B cell (primary cell): ENCODE data around the gene PLAGL2. TPM values are rescaled to one million over a fixed set of nuclear protein-coding genes. Genes with fewer than 3 reads are reported as not detected.

Experiments used
- ATAC-seq: fragments of 200-7000 bp; cut with Tn5 transposase; one replicate; pipeline ENCODE4 v1.10.0; 2021; ENCODE audit warnings: low read depth, mild to moderate bottlenecking, moderate number of reproducible peaks, moderate library complexity
- CTCF ChIA-PET: fragments of 350-600 bp; sonication (Branson Sonifier 250); formaldehyde crosslinking; loops from one replicate; lab custom pipeline; 2021; ENCODE audit warnings: antibody characterized with exemption, inconsistent platforms; lab: Charles Lee
- POLR2A ChIA-PET: fragments of 350-600 bp; sonication (Branson Sonifier 250); formaldehyde crosslinking; loops from one replicate; lab custom pipeline; 2021; ENCODE audit warnings: antibody characterized with exemption; lab: Charles Lee
- DNase-seq: peaks from one replicate; pipeline ENCODE4 v3.0.0; 2013
- H2AFZ ChIP-seq: 2 replicates; pipeline ENCODE4 v1.6.1; 2012; ENCODE audit warnings: mild to moderate bottlenecking, low read depth, low read length; ENCODE audit not compliant: insufficient read depth, poor library complexity, severe bottlenecking
- H3K27ac ChIP-seq, 2 donors: 1 replicate in 1 of 2; 2 replicates in 1 of 2; pipeline ENCODE4 v1.5.1; 2012 to 2013; ENCODE audit warnings: low read length in 2 of 2, mild to moderate bottlenecking in 2 of 2, moderate library complexity in 1 of 2
- H3K27me3 ChIP-seq, 4 experiments: fragments of 200-600 bp in 1 of 4; sonication (generic) in 1 of 4; replicated peaks in 1 of 4; 1 replicate in 2 of 4; 2 replicates in 2 of 4; pipeline versions ENCODE4 v1.6.1 to v1.7.0; 2013 to 2016; ENCODE audit warnings: low read length in 3 of 4, mild to moderate bottlenecking in 2 of 4, mixed read lengths in 1 of 4, moderate library complexity in 1 of 4; ENCODE audit not compliant: insufficient read depth in 4 of 4, control insufficient read depth in 3 of 4; ENCODE audit errors: control extremely low read depth in 1 of 4
- H3K36me3 ChIP-seq, 2 experiments: replicated peaks in 1 of 2; 1 replicate in 1 of 2; 2 replicates in 1 of 2; pipeline versions ENCODE4 v1.6.1 to v1.7.1; 2013; ENCODE audit warnings: low read length in 1 of 2; ENCODE audit not compliant: insufficient read depth in 2 of 2, control insufficient read depth in 1 of 2; ENCODE audit errors: control extremely low read depth in 1 of 2, extremely low read depth in 1 of 2
- H3K4me1 ChIP-seq, 2 donors: fragments of 200-600 bp in 1 of 2; sonication (generic) in 1 of 2; 1 replicate in 1 of 2; 2 replicates in 1 of 2; pipeline versions ENCODE4 v1.5.1 to v1.6.1; 2013 to 2017; ENCODE audit warnings: low read length in 2 of 2; ENCODE audit not compliant: control insufficient read depth in 2 of 2, insufficient read depth in 2 of 2
- H3K4me2 ChIP-seq: replicated peaks from 2 replicates; pipeline ENCODE3; 2012; ENCODE audit warnings: mild to moderate bottlenecking, low read depth, low read length; ENCODE audit not compliant: poor library complexity, severe bottlenecking
- H3K4me3 ChIP-seq, 5 experiments: fragments of 200-600 bp in 1 of 5; sonication (generic) in 1 of 5; 1 replicate in 3 of 5; 2 replicates in 2 of 5; pipeline versions ENCODE4 v1.5.1 to v1.7.0; 2011 to 2016; ENCODE audit warnings: low read length in 4 of 5, mild to moderate bottlenecking in 4 of 5, low read depth in 2 of 5, control low read depth in 1 of 5, moderate library complexity in 1 of 5; ENCODE audit not compliant: insufficient read depth in 1 of 5; ENCODE audit errors: control extremely low read depth in 1 of 5, extremely low read depth in 1 of 5
- H3K79me2 ChIP-seq: fragments of 200-600 bp; sonication (generic); one replicate; pipeline ENCODE4 v1.6.0; 2016; ENCODE audit warnings: low read length; ENCODE audit not compliant: control insufficient read depth, insufficient read depth
- H3K9ac ChIP-seq: fragments of 200-600 bp; sonication (generic); 2 replicates; pipeline ENCODE4 v1.6.1; 2017; ENCODE audit warnings: mild to moderate bottlenecking, low read length, moderate library complexity
- H3K9me3 ChIP-seq, 3 donors: one replicate each; pipeline versions ENCODE4 v1.6.1 to v1.7.1; 2013; ENCODE audit warnings: low read length in 2 of 3; ENCODE audit not compliant: control insufficient read depth in 2 of 3, insufficient read depth in 1 of 3; ENCODE audit errors: control extremely low read depth in 1 of 3
- H4K20me1 ChIP-seq: 2 replicates; pipeline ENCODE4 v1.6.0; 2012; ENCODE audit warnings: mild to moderate bottlenecking, low read length; ENCODE audit not compliant: insufficient read depth, control insufficient read depth, poor library complexity, severe bottlenecking
- H3K27ac Mint-ChIP-seq: one replicate; pipeline ENCODE4 v1.8.0; 2021; ENCODE audit warnings: mixed read lengths
- H3K27me3 Mint-ChIP-seq: one replicate; pipeline ENCODE4 v1.8.0; 2021; ENCODE audit warnings: mixed read lengths
- H3K4me1 Mint-ChIP-seq: one replicate; pipeline ENCODE4 v1.8.0; 2021; ENCODE audit warnings: mixed read lengths
- H3K4me3 Mint-ChIP-seq: one replicate; pipeline ENCODE4 v1.8.0; 2021; ENCODE audit warnings: mixed read lengths
- H3K9me3 Mint-ChIP-seq: one replicate; pipeline ENCODE4 v1.8.0; 2022; ENCODE audit warnings: mixed read lengths; ENCODE audit not compliant: insufficient read depth
- CTCF ChIP-seq: fragments of 200-600 bp; IDR thresholded peaks from one replicate; pipeline ENCODE4 v1.8.0; 2022; ENCODE audit warnings: antibody characterized with exemption, mild to moderate bottlenecking
- EZH2 ChIP-seq: IDR thresholded peaks from 2 replicates; pipeline ENCODE4 v1.6.1; 2012; ENCODE audit warnings: borderline replicate concordance, low read depth, mild to moderate bottlenecking, moderate library complexity, low read length; ENCODE audit not compliant: insufficient read depth, poor library complexity, severe bottlenecking
- WGBS: methylation state at CpG from one replicate; pipeline ENCODE4 v1.1.5; 2013; ENCODE audit warnings: missing lambda C conversion rate; ENCODE audit not compliant: insufficient coverage; 5-methylcytosine and 5-hydroxymethylcytosine counted together
- intact Hi-C: fragments of 100-400 bp; cut with micrococcal nuclease; formaldehyde crosslinking; loops from one replicate; pipeline ENCODE4 v1.10.0; 2022
- polyA plus RNA-seq: library from polyadenylated mRNA; depleted of rRNA; stranded (reverse); fragments of >200 nt; gene quantifications from 2 replicates; pipeline ENCODE4 v1.2.3, GENCODE V29; 2012
- total RNA-seq, 2 donors: library from RNA; stranded (reverse); fragments of 120-200 nt in 1 of 2; gene quantifications; 1 replicate in 1 of 2; 2 replicates in 1 of 2; pipeline versions ENCODE4 v1.2.3 to v1.2.4, GENCODE V29; 2013 to 2022

PLAGL2 gene
- total and polyA plus RNA-seq, 2 donors (not counting 1 experiment from before 2014, with no cell fraction given), result 4.4 to 18.4 TPM

GRCh38 chr20:32209850-32210605 is 2.5 kb upstream of the PLAGL2 start:
- Histone ChIP-seq H3K4me3 (no peak overlapping the region), H3K79me2 (peaks cover 43% of the 10 kb centered on the region), H3K4me1 (peaks cover 30 to 33% of the 10 kb centered on the region in 2 donors), H2AFZ (no peak overlapping the region), H3K4me2 (no peak overlapping the region), H3K27me3 (no peaks in the 10 kb centered on the region), H3K9me3 (no peaks in the 10 kb centered on the region), H3K9ac (no peak overlapping the region), H4K20me1 (peaks cover 22% of the 10 kb centered on the region), H3K36me3 (peaks cover 0 to 14% of the 10 kb centered on the region in 2 experiments), H3K27ac (no peak overlapping the region)
- intact Hi-C loops, result loop anchor here (10.0 kb wide), 1 partner anchor 165 kb away; no protein-coding TSS in a partner anchor
- DNase-seq (no peak), ATAC-seq (no peak)
- WGBS, result 90% methylated on average over 8 of the region's 9 CpGs
- peaks cover 50% of the 10 kb centered on the region for H3K4me1 Mint-ChIP-seq
- no peaks in the 10 kb centered on the region for H3K27me3 Mint-ChIP-seq
- TF ChIP-seq CTCF (no peak), EZH2 (no peak)
- peak overlapping the region; percentile 46 for H3K27ac Mint-ChIP-seq
- CTCF ChIA-PET, result no interaction called here
- H3K4me3 Mint-ChIP-seq, result peak overlapping the region; percentile 87
- POLR2A ChIA-PET, result no interaction called here
- H3K9me3 Mint-ChIP-seq, result no peaks in the 10 kb centered on the region
